Measurements from ENCODE around the gene PARP8.

The PARP8 gene

DNA sequence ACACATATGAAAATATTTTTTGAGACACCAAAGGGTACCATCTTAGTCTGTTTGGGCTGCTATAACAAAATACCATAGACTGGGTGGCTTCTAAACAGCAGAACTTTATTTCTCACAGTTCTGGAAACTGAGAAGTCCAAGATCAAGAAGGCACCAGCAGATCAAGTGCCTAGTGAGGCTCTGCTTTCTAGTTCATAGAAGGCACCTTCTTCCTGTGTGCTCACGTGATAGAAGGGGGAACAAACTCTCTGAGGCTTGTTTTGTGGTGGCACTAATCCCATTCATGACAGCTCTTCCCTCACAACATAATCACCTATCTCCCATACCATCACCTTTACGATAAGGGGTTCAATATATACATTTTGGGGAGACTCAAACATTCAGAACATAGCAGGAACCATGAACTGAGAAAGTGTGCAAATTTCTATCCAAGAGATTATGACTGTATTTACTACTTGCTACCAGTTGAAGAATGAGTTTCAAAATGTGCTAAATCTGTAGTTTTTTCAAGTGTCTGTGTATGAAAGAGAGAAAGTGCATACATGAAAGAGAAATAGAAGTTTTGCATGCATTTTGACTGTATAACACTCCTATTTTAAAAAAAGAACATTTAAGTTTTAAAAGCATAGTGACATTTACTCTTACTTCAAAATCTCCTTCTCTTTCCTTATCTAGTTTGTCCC is 207.3 kb downstream of the PARP8 start:
- Histone ChIP-seq H3K9me3 (ENCODE audit: severe bottlenecking) (no peaks in the 10 kb centered on the region), H3K4me3 (ENCODE audit: severe bottlenecking) (no peak overlapping the region), H3K4me1 (ENCODE audit: insufficient read depth, poor library complexity, severe bottlenecking) (no peaks in the 10 kb centered on the region), H3K36me3 (ENCODE audit: low read depth) (no peaks in the 10 kb centered on the region), H3K27me3 (ENCODE audit: insufficient read depth, poor library complexity, severe bottlenecking) (peaks cover 10% of the 10 kb centered on the region), H3K27ac (ENCODE audit: poor library complexity, severe bottlenecking) (no peak overlapping the region)
- DNase-seq (ENCODE audit: low spot score) (no peak), ATAC-seq (ENCODE audit: low read depth) (no peak)
- TF ChIP-seq, protein P1, sequence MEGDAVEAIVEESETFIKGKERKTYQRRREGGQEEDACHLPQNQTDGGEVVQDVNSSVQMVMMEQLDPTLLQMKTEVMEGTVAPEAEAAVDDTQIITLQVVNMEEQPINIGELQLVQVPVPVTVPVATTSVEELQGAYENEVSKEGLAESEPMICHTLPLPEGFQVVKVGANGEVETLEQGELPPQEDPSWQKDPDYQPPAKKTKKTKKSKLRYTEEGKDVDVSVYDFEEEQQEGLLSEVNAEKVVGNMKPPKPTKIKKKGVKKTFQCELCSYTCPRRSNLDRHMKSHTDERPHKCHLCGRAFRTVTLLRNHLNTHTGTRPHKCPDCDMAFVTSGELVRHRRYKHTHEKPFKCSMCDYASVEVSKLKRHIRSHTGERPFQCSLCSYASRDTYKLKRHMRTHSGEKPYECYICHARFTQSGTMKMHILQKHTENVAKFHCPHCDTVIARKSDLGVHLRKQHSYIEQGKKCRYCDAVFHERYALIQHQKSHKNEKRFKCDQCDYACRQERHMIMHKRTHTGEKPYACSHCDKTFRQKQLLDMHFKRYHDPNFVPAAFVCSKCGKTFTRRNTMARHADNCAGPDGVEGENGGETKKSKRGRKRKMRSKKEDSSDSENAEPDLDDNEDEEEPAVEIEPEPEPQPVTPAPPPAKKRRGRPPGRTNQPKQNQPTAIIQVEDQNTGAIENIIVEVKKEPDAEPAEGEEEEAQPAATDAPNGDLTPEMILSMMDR (IDR thresholded peaks at IDR 0.05; ENCODE audit: poor library complexity, severe bottlenecking) = no peak

DNA sequence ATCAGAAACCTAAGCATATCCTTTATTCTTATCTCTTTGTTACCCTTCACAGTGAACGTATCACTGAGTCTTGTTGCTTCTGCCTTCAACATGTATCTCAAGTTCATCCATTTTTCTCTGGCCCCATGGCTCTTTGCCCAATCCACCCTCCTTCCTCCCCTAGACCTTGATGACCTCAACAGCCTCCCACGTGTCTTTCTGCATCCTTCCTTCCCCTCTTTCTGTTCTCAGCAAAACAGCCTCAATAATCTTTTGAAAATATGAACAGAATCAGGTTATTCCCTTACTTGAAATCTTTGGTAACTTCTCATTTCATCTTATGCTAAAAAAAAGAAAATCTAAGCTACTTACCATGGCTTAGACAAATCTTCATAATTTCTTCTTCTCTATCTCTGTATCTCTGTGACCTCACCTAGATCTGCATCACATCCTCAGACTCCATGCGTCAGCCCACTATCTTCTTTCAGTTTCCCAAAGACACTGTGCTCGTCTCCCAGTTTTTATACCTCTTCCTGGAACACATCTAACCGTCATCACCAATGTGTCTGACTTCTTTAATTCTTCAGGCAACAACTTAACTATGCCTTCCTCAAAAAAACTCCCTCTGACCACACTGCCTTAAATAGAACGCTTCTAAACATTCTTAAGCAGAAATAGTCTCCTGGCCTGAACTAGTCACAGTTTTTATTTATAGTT is 208.0 kb downstream of the PARP8 start:
- DNase-seq (ENCODE audit: low spot score) = no peak
- Histone ChIP-seq H3K4me3 (ENCODE audit: severe bottlenecking) (no peak overlapping the region), H3K36me3 (ENCODE audit: low read depth) (no peaks in the 10 kb centered on the region), H3K27ac (ENCODE audit: poor library complexity, severe bottlenecking) (no peak overlapping the region), H3K27me3 (ENCODE audit: insufficient read depth, poor library complexity, severe bottlenecking) (peaks cover 13% of the 10 kb centered on the region), H3K9me3 (ENCODE audit: severe bottlenecking) (no peaks in the 10 kb centered on the region), H3K4me1 (ENCODE audit: insufficient read depth, poor library complexity, severe bottlenecking) (no peaks in the 10 kb centered on the region)
- ATAC-seq (ENCODE audit: low read depth) = no peak
- TF ChIP-seq, protein P1 (IDR thresholded peaks at IDR 0.05; ENCODE audit: poor library complexity, severe bottlenecking) = no peak

DNA sequence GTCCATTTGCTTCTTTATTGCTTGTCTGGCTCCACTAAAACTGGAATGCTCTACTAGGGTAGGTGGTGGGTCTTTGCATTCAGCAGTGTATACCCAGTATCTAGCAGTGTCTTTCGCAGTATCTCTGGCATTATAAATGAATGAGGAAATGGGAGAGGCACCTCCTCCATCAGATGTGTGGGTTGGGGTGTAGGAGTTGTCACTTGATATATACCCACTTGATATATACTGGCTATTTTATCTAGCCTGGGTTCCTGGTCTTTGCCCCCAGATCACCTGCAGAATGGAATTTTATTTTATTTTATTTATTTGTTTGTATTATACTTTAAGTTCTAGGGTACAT is 208.5 kb downstream of the PARP8 start:
- H3K9me3 ChIP-seq (ENCODE audit: severe bottlenecking) = no peaks in the 10 kb centered on the region
- TF ChIP-seq, protein P1 (IDR thresholded peaks at IDR 0.05; ENCODE audit: poor library complexity, severe bottlenecking) = no peak
- no peaks in the 10 kb centered on the region for H3K36me3 ChIP-seq (ENCODE audit: low read depth)
- no peak for DNase-seq (ENCODE audit: low spot score)
- peaks cover 9% of the 10 kb centered on the region for H3K27me3 ChIP-seq (ENCODE audit: insufficient read depth, poor library complexity, severe bottlenecking)
- no peak for ATAC-seq (ENCODE audit: low read depth)
- no peak overlapping the region for H3K4me3 ChIP-seq (ENCODE audit: severe bottlenecking)
- no peak overlapping the region for H3K27ac ChIP-seq (ENCODE audit: poor library complexity, severe bottlenecking)
- no peaks in the 10 kb centered on the region for H3K4me1 ChIP-seq (ENCODE audit: insufficient read depth, poor library complexity, severe bottlenecking)

DNA sequence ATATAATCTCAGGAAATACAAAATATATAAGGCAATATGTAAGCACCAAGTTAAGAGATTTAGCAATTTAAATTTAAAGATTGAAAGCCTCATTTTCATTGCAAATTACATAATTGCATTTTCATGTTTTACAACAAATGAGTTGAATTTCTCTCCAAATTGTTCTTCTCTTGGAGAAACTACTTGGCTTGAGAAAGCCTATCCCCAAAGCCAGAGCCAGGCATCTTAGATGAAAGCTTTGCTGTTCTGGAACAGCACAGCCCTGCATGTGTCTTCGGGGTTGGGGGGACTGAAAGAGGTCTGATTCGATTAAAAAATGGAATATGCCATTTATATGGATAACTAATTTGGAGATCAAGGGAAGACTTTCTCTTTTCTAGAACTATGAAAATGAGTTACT is 212.0 kb downstream of the PARP8 start:
- Histone ChIP-seq H3K9me3 (ENCODE audit: severe bottlenecking) (no peaks in the 10 kb centered on the region), H3K27ac (ENCODE audit: poor library complexity, severe bottlenecking) (no peak overlapping the region), H3K36me3 (ENCODE audit: low read depth) (no peaks in the 10 kb centered on the region), H3K4me3 (ENCODE audit: severe bottlenecking) (no peak overlapping the region), H3K4me1 (ENCODE audit: insufficient read depth, poor library complexity, severe bottlenecking) (no peaks in the 10 kb centered on the region), H3K27me3 (ENCODE audit: insufficient read depth, poor library complexity, severe bottlenecking) (peaks cover 9% of the 10 kb centered on the region)
- DNase-seq (ENCODE audit: low spot score) = no peak
- ATAC-seq (ENCODE audit: low read depth) = no peak
- TF ChIP-seq, protein P1 (IDR thresholded peaks at IDR 0.05; ENCODE audit: poor library complexity, severe bottlenecking) = no peak

DNA sequence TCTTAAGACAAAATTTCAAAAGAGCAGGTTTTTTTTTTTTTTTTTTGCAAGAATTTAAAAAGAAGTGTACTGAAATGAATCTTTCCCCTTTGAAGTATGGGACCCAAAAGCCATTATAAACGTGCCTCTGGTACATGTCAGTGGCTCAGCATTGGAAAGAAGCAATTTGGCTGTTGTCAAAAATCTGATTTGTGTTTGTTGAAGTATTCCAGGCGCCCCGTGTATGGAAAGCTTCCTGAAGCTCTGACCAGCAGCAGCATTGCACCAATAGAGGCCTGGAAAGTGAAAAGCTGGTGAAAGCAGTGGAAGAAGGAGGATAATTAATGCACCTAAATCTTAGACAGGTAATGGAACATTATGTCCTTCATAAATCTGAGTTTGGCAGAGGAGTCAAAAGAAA is 215.0 kb downstream of the PARP8 start:
- ATAC-seq (ENCODE audit: low read depth) = no peak
- Histone ChIP-seq H3K27me3 (ENCODE audit: insufficient read depth, poor library complexity, severe bottlenecking) (peaks cover 9% of the 10 kb centered on the region), H3K4me3 (ENCODE audit: severe bottlenecking) (no peak overlapping the region), H3K36me3 (ENCODE audit: low read depth) (no peaks in the 10 kb centered on the region), H3K4me1 (ENCODE audit: insufficient read depth, poor library complexity, severe bottlenecking) (no peaks in the 10 kb centered on the region), H3K27ac (ENCODE audit: poor library complexity, severe bottlenecking) (no peak overlapping the region), H3K9me3 (ENCODE audit: severe bottlenecking) (no peaks in the 10 kb centered on the region)
- no peak for DNase-seq (ENCODE audit: low spot score)
- TF ChIP-seq, protein P1 (IDR thresholded peaks at IDR 0.05; ENCODE audit: poor library complexity, severe bottlenecking) = no peak
